Measurements from ENCODE around the gene SND1.

The SND1 gene

GRCh38 chr7:127733986-127734385 lies 82.0 kb downstream of the SND1 start:
- no peak for TF ChIP-seq CTCF (IDR thresholded peaks at IDR 0.05; ENCODE audit: low read depth, low read length, missing control alignments)

GRCh38 chr7:127736511-127736910 lies 84.5 kb downstream of the SND1 start:
- TF ChIP-seq CTCF (IDR thresholded peaks at IDR 0.05; ENCODE audit: low read depth, low read length, missing control alignments), result no peak
- no peak for DNase-seq (ENCODE audit: low read depth)
- no peak overlapping the region for H3K4me3 ChIP-seq (ENCODE audit: low read depth, low read length)

More at GRCh38 chr7:127733986-127734385, 82.0 kb downstream of the SND1 start:
- DNase-seq (ENCODE audit: low read depth), result no peak
- H3K4me3 ChIP-seq (ENCODE audit: low read depth, low read length), result no peak overlapping the region

DNA sequence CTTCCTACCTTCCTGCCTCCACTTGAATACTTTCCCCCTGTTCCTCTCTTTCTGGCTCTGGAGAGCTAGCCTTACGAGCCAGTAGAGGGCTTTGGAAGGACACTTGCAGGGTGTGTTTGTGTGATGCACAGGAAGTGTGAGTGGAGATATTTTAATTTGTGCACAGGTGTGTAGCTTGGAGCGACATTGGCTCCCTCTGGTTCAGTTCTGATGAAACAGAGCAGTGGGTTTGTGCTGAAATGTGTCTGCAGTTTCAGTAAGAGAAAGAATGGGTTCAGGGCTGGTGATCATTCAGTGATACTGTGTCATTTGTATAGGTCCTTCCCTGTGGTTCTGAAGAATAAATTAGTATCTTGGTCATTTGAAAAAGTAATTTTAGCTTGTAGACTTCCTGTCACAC lies 86.9 kb downstream of the SND1 start:
- DNase-seq (ENCODE audit: low read depth), result no peak
- TF ChIP-seq CTCF (IDR thresholded peaks at IDR 0.05; ENCODE audit: low read depth, low read length, missing control alignments), result no peak

GRCh38 chr7:127741764-127742375 lies 89.9 kb downstream of the SND1 start:
- DNase-seq (ENCODE audit: low read depth), result no peak
- TF ChIP-seq CTCF (IDR thresholded peaks at IDR 0.05; ENCODE audit: low read depth, low read length, missing control alignments), result no peak
- no peak overlapping the region for H3K4me3 ChIP-seq (ENCODE audit: low read depth, low read length)

More for the DNA sequence above, 86.9 kb downstream of the SND1 start:
- H3K4me3 ChIP-seq (ENCODE audit: low read depth, low read length), result no peak overlapping the region

- TF ChIP-seq CTCF (IDR thresholded peaks at IDR 0.05; ENCODE audit: low read depth, low read length, missing control alignments), result no peak
- DNase-seq (ENCODE audit: low read depth), result no peak
- H3K4me3 ChIP-seq (ENCODE audit: low read depth, low read length), result no peak overlapping the region
Observed at GRCh38 chr7:127745445-127745844, 93.5 kb downstream of the SND1 start.

DNA sequence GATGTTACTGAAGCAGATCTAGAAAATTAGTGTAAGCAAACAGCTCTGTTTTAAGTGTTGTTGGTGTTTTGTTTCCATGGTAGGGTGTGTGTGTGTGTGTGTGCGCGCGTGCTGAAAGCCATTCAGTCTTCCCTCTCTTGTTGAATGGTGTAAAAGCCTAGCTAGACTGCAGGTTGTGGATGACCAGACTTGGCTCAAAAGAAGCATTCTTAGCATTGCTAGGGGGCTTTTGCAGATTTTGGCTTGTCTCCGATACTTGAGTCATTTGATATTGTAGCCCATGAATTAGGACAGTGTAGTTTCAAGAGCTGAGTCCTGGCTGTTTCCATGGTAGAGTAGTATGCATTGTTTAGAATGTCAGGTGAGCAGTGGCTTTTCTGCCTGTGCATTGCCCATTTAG lies 99.1 kb downstream of the SND1 start:
- no peak for TF ChIP-seq CTCF (IDR thresholded peaks at IDR 0.05; ENCODE audit: low read depth, low read length, missing control alignments)
- H3K4me3 ChIP-seq (ENCODE audit: low read depth, low read length), result no peak overlapping the region
- DNase-seq (ENCODE audit: low read depth), result no peak

All from GM12864 (cell line).